Esophagus squamous epithelium (tissue), 5 donors: ENCODE data around the gene PPP2R5B. TPM values are rescaled to one million over a fixed set of nuclear protein-coding genes. Genes with fewer than 3 reads are reported as not detected.

ENCODE experiments used
- DNase-seq: peaks from one replicate; lab custom pipeline; 2025; lab: John Stamatoyannopoulos, UW
- H3K27ac ChIP-seq, 4 donors: fragments of 200-600 bp; sonication (generic); one replicate each; pipeline ENCODE4 v1.5.1; 2016 to 2019; ENCODE audit warnings: mild to moderate bottlenecking in 1 of 4
- H3K27me3 ChIP-seq, 4 donors: fragments of 200-600 bp; sonication (generic); 1 replicate in 3 of 4; 2 replicates in 1 of 4; pipeline versions ENCODE4 v1.5.1 to v1.6.0; 2017 to 2021; ENCODE audit warnings: antibody characterized with exemption in 1 of 4
- H3K36me3 ChIP-seq, 3 donors: fragments of 200-600 bp; sonication (generic); one replicate each; pipeline ENCODE4 v1.5.1; 2016 to 2019
- H3K4me1 ChIP-seq, 3 donors: fragments of 200-600 bp; sonication (generic); one replicate each; pipeline ENCODE4 v1.5.1; 2017 to 2019
- H3K4me3 ChIP-seq, 4 donors: fragments of 200-600 bp; sonication (generic); 1 replicate in 3 of 4; 2 replicates in 1 of 4; pipeline ENCODE4 v1.5.1; 2016 to 2019; ENCODE audit warnings: mild to moderate bottlenecking in 2 of 4, moderate library complexity in 1 of 4
- H3K9me3 ChIP-seq, 3 donors: fragments of 200-600 bp; sonication (generic); one replicate each; pipeline ENCODE4 v1.5.1; 2016 to 2019
- CTCF ChIP-seq, 6 experiments: fragments of 450-650 bp in 4 of 6; fragments of 200-600 bp in 2 of 6; sonication (generic) in 2 of 6; IDR thresholded peaks; one replicate each; pipeline ENCODE4 v1.5.1; 2016 to 2019; ENCODE audit warnings: antibody characterized with exemption in 6 of 6, mild to moderate bottlenecking in 4 of 6, moderate library complexity in 4 of 6
- POLR2A ChIP-seq, 4 donors: fragments of 450-650 bp; IDR thresholded peaks; one replicate each; pipeline ENCODE4 v1.6.1; 2017; ENCODE audit warnings: antibody characterized with exemption in 4 of 4, mild to moderate bottlenecking in 4 of 4, moderate library complexity in 3 of 4
- WGBS, 2 donors: methylation state at CpG; one replicate each; pipeline ENCODE4 v1.1.5; 2018; 5-methylcytosine and 5-hydroxymethylcytosine counted together
- intact Hi-C: fragments of 100-400 bp; cut with DNase I; formaldehyde crosslinking; loops from one replicate; pipeline ENCODE4 v1.15.0; 2022
- total RNA-seq, 4 donors: library from RNA; depleted of rRNA; stranded (reverse); fragments of >200 nt; gene quantifications; one replicate each; pipeline ENCODE4 v1.1.0, GENCODE V29; 2016
- donor health status: DM: yes; HTN: yes; CAD: no.

PPP2R5B gene
- total RNA-seq, 4 donors from 2014 or later, result 7.7 to 10.5 (median 8.6) TPM

GRCh38 chr11:64877390-64878222 is 46.9 kb upstream of the PPP2R5B start:
- Histone ChIP-seq H3K27me3 (no peaks in the 10 kb centered on the region), H3K36me3 (peaks cover 0 to 23% (median 7%) of the 10 kb centered on the region in 3 donors), H3K4me3 (peak overlapping the region; percentile 79 to 96 (median 82)), H3K4me1 (peaks cover 37 to 78% (median 57%) of the 10 kb centered on the region in 3 donors), H3K9me3 (no peaks in the 10 kb centered on the region), H3K27ac (peak overlapping the region; percentile 88 to 96 (median 90))
- 0 to 2% methylated on average over 5 to 8 of the region's 41 CpGs for WGBS, 2 donors
- TF ChIP-seq CTCF (IDR thresholded peaks at IDR 0.05) (no peak), POLR2A (IDR thresholded peaks at IDR 0.05) (peak in 1 of 4 donors; percentile 10)
- intact Hi-C loops, result no loop called here
- no peak for DNase-seq

DNA sequence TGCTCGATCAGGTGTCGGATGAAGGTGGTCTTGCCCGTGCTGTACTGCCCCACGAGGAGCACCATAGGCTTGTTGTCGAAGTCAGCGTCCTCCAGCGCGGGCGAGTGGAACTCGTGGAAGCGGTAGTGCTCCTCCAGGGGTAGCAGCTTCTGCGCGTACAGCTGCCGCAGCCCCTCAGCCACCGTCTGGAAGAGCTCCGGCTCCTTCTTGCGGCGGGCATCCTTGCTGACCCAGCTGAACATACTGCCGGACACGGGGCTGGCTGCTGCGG is 46.3 kb upstream of the PPP2R5B start:
- Histone ChIP-seq H3K27ac (peak overlapping the region; percentile 88 to 96 (median 90)), H3K4me3 (peak overlapping the region; percentile 79 to 96 (median 82)), H3K4me1 (peaks cover 37 to 72% (median 53%) of the 10 kb centered on the region in 3 donors), H3K27me3 (no peaks in the 10 kb centered on the region), H3K9me3 (no peaks in the 10 kb centered on the region), H3K36me3 (peaks cover 0 to 17% (median 4%) of the 10 kb centered on the region in 3 donors)
- DNase-seq, result no peak
- TF ChIP-seq CTCF (IDR thresholded peaks at IDR 0.05) (peak in 1 of 6 experiments; percentile 21), POLR2A (IDR thresholded peaks at IDR 0.05) (no peak)
- WGBS, 2 donors, result 2% methylated on average over 7 of the region's 21 CpGs; no CpG with 5 or more reads in 1 of the 2 donors
- intact Hi-C loops, result no loop called here

DNA sequence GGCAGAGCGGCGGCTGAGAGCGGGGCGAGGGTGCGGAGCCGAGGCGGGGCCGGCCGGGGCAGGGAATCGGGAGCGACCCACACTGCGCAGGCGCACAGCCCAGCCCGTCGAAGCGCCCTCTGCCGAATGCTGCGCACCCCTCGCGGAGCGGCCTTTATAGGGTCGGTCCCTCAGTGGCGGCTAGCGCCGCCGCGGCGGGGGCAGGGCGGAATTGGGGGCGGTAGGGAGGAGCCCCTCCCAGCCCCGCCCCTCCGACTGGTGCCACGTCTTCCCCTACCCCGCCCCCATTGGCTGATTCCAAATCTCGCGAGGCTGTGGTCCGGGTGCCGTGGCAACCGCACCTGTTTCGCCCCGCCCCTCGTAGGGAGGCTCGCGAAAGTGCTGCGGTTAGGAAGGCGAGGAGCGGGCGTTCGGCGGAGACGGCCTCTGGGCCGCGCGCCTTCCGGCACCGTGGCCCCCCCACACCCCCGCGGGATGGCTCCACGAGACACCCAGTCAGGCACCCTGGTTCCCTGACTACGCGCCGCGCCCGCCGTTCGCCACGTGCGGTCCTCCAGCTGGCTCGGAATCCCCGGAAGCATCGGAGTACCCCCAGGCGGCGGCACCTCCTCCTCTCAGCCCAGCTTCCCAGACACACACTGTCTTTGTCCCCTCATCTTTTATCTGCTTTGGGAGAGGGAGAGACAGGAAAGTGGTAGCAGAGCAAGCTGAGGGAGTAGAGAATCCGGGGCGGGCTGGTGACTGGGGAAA is 45.8 kb upstream of the PPP2R5B start, which contains the start of gene EHD1:
Gene EHD1, minus strand, starts transcription at position 128 of the 750 bp plus-strand sequence. CDS start 157 bp downstream, outside the sequence.
- peak within 1 kb of the TSS; percentile 88 to 96 (median 90) for H3K27ac ChIP-seq
- H3K27me3 ChIP-seq, result no peaks in the 10 kb centered on the region
- TF ChIP-seq CTCF (IDR thresholded peaks at IDR 0.05), result peak; percentile 1 to 58 (median 38)
- peak; percentile 41 to 100 (median 94) for TF ChIP-seq POLR2A (IDR thresholded peaks at IDR 0.05)
- H3K9me3 ChIP-seq, result no peaks in the 10 kb centered on the region
- peak within 1 kb of the TSS; percentile 79 to 96 (median 82) for H3K4me3 ChIP-seq
- peaks cover 37 to 68% (median 53%) of the 10 kb centered on the region in 3 donors for H3K4me1 ChIP-seq
- H3K36me3 ChIP-seq, result peaks cover 0 to 12% (median 0%) of the 10 kb centered on the region in 3 donors
- intact Hi-C loops, result no loop called here
- peak; percentile 93 for DNase-seq
- WGBS, 2 donors, result 0 to 2% methylated on average over 2 to 18 of the region's 75 CpGs

DNA sequence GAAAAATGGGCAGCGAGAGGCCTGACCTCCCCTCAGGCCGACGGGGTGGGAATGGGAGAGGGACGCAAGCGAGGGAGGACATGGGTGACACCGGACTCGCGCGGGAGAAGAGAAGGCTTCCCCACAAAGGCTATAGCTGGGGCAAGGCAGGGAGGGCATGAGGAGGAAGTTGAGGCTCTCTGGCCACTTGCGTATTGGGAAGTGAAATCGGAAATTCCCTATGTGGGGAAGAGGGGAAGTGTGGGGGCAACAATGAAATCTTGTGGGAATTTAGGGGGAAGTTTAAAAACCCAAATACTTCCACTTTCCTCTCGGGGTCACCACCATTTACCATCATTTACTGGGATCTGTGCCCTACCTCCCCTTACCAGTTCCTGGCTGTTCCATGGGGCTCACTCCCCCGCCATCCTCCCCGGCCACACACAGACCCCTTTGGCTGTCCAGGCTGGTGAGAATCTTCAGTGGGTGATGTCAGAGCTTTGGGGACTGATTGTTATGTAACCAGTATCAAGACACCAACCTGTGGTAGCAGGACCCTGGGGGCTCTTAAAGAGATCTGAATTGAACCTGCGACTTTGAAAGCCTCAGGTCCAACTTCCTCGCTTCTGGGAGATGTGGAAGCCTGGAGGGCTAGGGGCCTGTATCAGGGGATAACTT is 45.1 kb upstream of the PPP2R5B start:
- H3K27ac ChIP-seq, result peak overlapping the region; percentile 88 to 96 (median 90)
- no peak for TF ChIP-seq CTCF (IDR thresholded peaks at IDR 0.05)
- TF ChIP-seq POLR2A (IDR thresholded peaks at IDR 0.05), result no peak
- no peaks in the 10 kb centered on the region for H3K9me3 ChIP-seq
- H3K27me3 ChIP-seq, result no peaks in the 10 kb centered on the region
- no peak for DNase-seq
- WGBS, 2 donors, result 15 to 17% methylated on average over 16 of the region's 16 CpGs
- intact Hi-C loops, result no loop called here
- H3K4me3 ChIP-seq, result peak overlapping the region; percentile 79 to 96 (median 82)
- H3K4me1 ChIP-seq, result peaks cover 37 to 66% (median 53%) of the 10 kb centered on the region in 3 donors
- H3K36me3 ChIP-seq, result peaks cover 0 to 5% (median 0%) of the 10 kb centered on the region in 3 donors
